ENCODE data around the gene GLT6D1.

Gene GLT6D1

DNA sequence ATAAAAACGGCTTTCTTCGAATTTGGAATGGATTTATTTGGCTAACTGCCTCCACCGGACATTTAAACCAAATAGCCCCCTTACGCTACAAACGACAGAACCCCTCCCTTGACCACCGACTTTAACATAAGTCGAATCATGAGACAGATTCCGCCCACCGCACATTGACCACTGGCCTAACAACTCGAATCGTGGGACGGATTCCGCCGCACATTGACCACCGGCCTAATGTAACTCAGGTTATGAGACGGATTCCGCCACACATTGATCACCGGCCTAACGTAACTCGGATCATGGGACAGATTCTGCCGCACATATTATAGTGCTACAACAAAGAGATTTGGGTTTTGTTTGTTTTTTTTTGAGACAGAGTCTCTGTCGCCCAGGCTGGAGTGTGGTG, 21.1 kb upstream of the GLT6D1 start:
- TF ChIP-seq POLR2A (IDR thresholded peaks at IDR 0.05; ENCODE audit: low read length) (no peak), GATA1 (IDR thresholded peaks at IDR 0.05; ENCODE audit: low read depth, low read length) (no peak)
- no peak for DNase-seq

- no peak for DNase-seq
- TF ChIP-seq POLR2A (IDR thresholded peaks at IDR 0.05; ENCODE audit: low read length) (no peak), GATA1 (IDR thresholded peaks at IDR 0.05; ENCODE audit: low read depth, low read length) (no peak)
Observed at GRCh38 chr9:135659252-135659651, 19.9 kb upstream of the GLT6D1 start.

GRCh38 chr9:135657416-135657815, 18.1 kb upstream of the GLT6D1 start:
- DNase-seq, result no peak
- no peak for TF ChIP-seq POLR2A (IDR thresholded peaks at IDR 0.05; ENCODE audit: low read length)
- no peak for TF ChIP-seq GATA1 (IDR thresholded peaks at IDR 0.05; ENCODE audit: low read depth, low read length)

GRCh38 chr9:135655317-135655716, 16.0 kb upstream of the GLT6D1 start:
- TF ChIP-seq GATA1 (IDR thresholded peaks at IDR 0.05; ENCODE audit: low read depth, low read length), result no peak
- TF ChIP-seq POLR2A (IDR thresholded peaks at IDR 0.05; ENCODE audit: low read length), result no peak
- no peak for DNase-seq

DNA sequence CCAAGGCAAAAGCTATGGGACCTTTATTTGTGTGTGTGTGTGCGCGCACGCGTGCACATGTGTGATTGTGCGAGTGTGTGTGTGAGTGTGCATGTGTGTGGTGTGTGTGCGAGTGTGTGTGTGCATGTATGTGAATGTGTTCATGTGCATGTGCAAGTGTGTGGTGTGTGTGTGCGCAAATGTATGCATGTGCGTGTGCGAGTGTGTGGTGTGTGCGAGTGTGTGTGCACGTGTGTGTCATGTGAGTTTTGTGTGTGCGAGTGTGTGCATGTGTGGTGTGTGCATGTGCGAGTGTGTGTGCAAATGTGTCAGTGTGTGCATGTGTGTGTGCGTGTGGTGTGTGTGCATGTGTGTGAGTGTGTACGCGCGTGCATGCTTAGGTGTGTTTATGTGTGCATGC, 11.1 kb upstream of the GLT6D1 start:
- TF ChIP-seq POLR2A (IDR thresholded peaks at IDR 0.05; ENCODE audit: low read length), result no peak
- no peak for TF ChIP-seq GATA1 (IDR thresholded peaks at IDR 0.05; ENCODE audit: low read depth, low read length)
- no peak for DNase-seq

GRCh38 chr9:135649508-135649907, 10.2 kb upstream of the GLT6D1 start:
- no peak for DNase-seq
- no peak for TF ChIP-seq POLR2A (IDR thresholded peaks at IDR 0.05; ENCODE audit: low read length)

GRCh38 chr9:135648494-135649410, 9.4 kb upstream of the GLT6D1 start:
- DNase-seq, result no peak
- TF ChIP-seq POLR2A (IDR thresholded peaks at IDR 0.05; ENCODE audit: low read length) (no peak), GATA1 (IDR thresholded peaks at IDR 0.05; ENCODE audit: low read depth, low read length) (no peak)

- TF ChIP-seq POLR2A (IDR thresholded peaks at IDR 0.05; ENCODE audit: low read length) (no peak), GATA1 (IDR thresholded peaks at IDR 0.05; ENCODE audit: low read depth, low read length) (no peak)
- DNase-seq, result no peak
Observed at GRCh38 chr9:135647884-135648283, 8.5 kb upstream of the GLT6D1 start.

DNA sequence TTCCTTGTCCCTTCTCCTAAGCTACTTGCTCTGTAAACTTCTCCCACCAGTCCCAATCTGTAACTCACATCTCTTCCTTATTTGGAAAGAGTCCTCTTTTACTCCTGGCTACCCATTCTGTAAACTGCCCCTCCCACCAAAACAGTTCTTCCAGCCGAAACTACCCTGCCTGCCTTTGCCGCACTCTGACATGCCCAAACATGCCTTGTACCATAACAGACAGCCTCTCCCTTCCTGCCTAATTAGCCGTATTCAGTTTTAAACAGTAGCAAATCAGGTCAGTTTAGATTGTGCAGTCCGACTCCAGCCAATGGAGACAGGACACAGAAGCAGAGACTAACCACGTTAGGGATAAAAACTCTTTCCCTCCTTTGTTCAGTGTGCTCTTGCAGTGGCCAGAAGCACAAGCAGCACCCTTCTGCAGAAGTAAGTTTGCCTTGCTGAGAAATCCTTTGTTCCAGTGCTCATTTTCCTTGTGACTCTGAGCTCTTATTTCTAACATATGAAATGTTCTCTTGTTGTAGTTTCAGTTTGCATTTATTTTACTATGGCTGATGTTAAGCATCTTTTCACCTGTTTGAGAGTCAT, 5.4 kb upstream of the GLT6D1 start:
- DNase-seq, result no peak
- no peak for TF ChIP-seq POLR2A (IDR thresholded peaks at IDR 0.05; ENCODE audit: low read length)
- no peak for TF ChIP-seq GATA1 (IDR thresholded peaks at IDR 0.05; ENCODE audit: low read depth, low read length)

- no peak for TF ChIP-seq POLR2A (IDR thresholded peaks at IDR 0.05; ENCODE audit: low read length)
- TF ChIP-seq GATA1 (IDR thresholded peaks at IDR 0.05; ENCODE audit: low read depth, low read length), result no peak
- DNase-seq, result no peak
Observed at GRCh38 chr9:135641745-135642144, 2.4 kb upstream of the GLT6D1 start.

DNA sequence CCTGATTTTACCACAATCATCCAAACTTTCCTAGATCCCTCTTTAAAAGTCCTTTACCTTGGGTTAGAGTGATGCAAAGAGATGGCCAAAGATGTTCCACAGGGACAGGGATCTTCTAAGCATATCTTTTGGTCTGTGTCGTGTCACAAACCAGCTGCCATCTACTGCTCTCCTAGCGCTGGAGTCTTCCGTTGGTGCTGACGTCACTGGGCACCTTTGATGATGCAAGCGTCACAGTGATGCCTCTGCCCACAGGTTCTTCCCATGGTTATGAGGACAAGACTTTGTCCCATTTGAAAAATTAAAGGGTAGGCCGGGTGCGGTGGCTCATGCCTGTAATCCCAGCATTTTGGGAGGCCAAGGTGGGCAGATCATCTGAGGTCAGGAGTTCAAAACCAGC, 1.7 kb upstream of the GLT6D1 start:
- no peak for DNase-seq
- no peak for TF ChIP-seq GATA1 (IDR thresholded peaks at IDR 0.05; ENCODE audit: low read depth, low read length)
- no peak for TF ChIP-seq POLR2A (IDR thresholded peaks at IDR 0.05; ENCODE audit: low read length)

GRCh38 chr9:135636930-135637530, 2.3 kb downstream of the GLT6D1 start:
- DNase-seq, result peak in 1 of 2 experiments; percentile 49

GRCh38 chr9:135632841-135633240, 6.5 kb downstream of the GLT6D1 start:
- no peak for DNase-seq
- TF ChIP-seq GATA1 (IDR thresholded peaks at IDR 0.05; ENCODE audit: low read depth, low read length) (no peak), POLR2A (IDR thresholded peaks at IDR 0.05; ENCODE audit: low read length) (no peak)

GRCh38 chr9:135624282-135624681, 15.1 kb downstream of the GLT6D1 start:
- DNase-seq, result no peak
- TF ChIP-seq POLR2A (IDR thresholded peaks at IDR 0.05; ENCODE audit: low read length) (no peak), GATA1 (IDR thresholded peaks at IDR 0.05; ENCODE audit: low read depth, low read length) (no peak)
